ENCODE data around the gene RGL1. TPM values are rescaled to one million over a fixed set of nuclear protein-coding genes. Genes with fewer than 3 reads are reported as not detected.

The RGL1 gene
- total RNA-seq, 1 donor from 2014 or later = 28.2 TPM

GRCh38 chr1:183836598-183836997, 31.7 kb downstream of the RGL1 start:
- Histone ChIP-seq H3K9ac (ENCODE audit: low read depth in 1 of 3, low read length in 3 of 3) (no peak overlapping the region), H3K36me3 (ENCODE audit: control insufficient read depth in 3 of 3, insufficient read depth in 3 of 3, low read length in 3 of 3) (no peaks in the 10 kb centered on the region), H3K4me3 (ENCODE audit: low read length in 3 of 3) (no peak overlapping the region), H3K4me1 (ENCODE audit: control insufficient read depth in 3 of 3, insufficient read depth in 3 of 3, low read length in 3 of 3) (peaks cover 0 to 5% (median 3%) of the 10 kb centered on the region in 3 donors), H3K27ac (ENCODE audit: low read depth, low read length) (no peak overlapping the region), H3K27me3 (ENCODE audit: control insufficient read depth in 3 of 3, insufficient read depth in 3 of 3, low read length in 3 of 3) (no peaks in the 10 kb centered on the region), H3K9me3 (ENCODE audit: control insufficient read depth in 3 of 3, low read length in 3 of 3) (no peaks in the 10 kb centered on the region)

- H3K27ac ChIP-seq (ENCODE audit: low read depth, low read length) = no peak overlapping the region
- H3K4me1 ChIP-seq (ENCODE audit: control insufficient read depth in 3 of 3, insufficient read depth in 3 of 3, low read length in 3 of 3) = peaks cover 0 to 8% (median 3%) of the 10 kb centered on the region in 3 donors
- H3K4me3 ChIP-seq (ENCODE audit: low read length in 3 of 3) = no peak overlapping the region
- H3K9ac ChIP-seq (ENCODE audit: low read depth in 1 of 3, low read length in 3 of 3) = no peak overlapping the region
- no peaks in the 10 kb centered on the region for H3K27me3 ChIP-seq (ENCODE audit: control insufficient read depth in 3 of 3, insufficient read depth in 3 of 3, low read length in 3 of 3)
- no peaks in the 10 kb centered on the region for H3K36me3 ChIP-seq (ENCODE audit: control insufficient read depth in 3 of 3, insufficient read depth in 3 of 3, low read length in 3 of 3)
- no peaks in the 10 kb centered on the region for H3K9me3 ChIP-seq (ENCODE audit: control insufficient read depth in 3 of 3, low read length in 3 of 3)
These were observed 32.1 kb downstream of the RGL1 start for GRCh38 chr1:183837062-183837461.

GRCh38 chr1:183838221-183838620, 33.3 kb downstream of the RGL1 start:
- H3K9ac ChIP-seq (ENCODE audit: low read depth in 1 of 3, low read length in 3 of 3) = no peak overlapping the region
- H3K4me1 ChIP-seq (ENCODE audit: control insufficient read depth in 3 of 3, insufficient read depth in 3 of 3, low read length in 3 of 3) = peaks cover 0 to 8% (median 3%) of the 10 kb centered on the region in 3 donors
- H3K27me3 ChIP-seq (ENCODE audit: control insufficient read depth in 3 of 3, insufficient read depth in 3 of 3, low read length in 3 of 3) = no peaks in the 10 kb centered on the region
- no peaks in the 10 kb centered on the region for H3K9me3 ChIP-seq (ENCODE audit: control insufficient read depth in 3 of 3, low read length in 3 of 3)
- H3K27ac ChIP-seq (ENCODE audit: low read depth, low read length) = no peak overlapping the region
- no peaks in the 10 kb centered on the region for H3K36me3 ChIP-seq (ENCODE audit: control insufficient read depth in 3 of 3, insufficient read depth in 3 of 3, low read length in 3 of 3)
- no peak overlapping the region for H3K4me3 ChIP-seq (ENCODE audit: low read length in 3 of 3)

GRCh38 chr1:183840140-183840539, 35.2 kb downstream of the RGL1 start:
- peaks cover 0 to 8% (median 3%) of the 10 kb centered on the region in 3 donors for H3K4me1 ChIP-seq (ENCODE audit: control insufficient read depth in 3 of 3, insufficient read depth in 3 of 3, low read length in 3 of 3)
- no peaks in the 10 kb centered on the region for H3K36me3 ChIP-seq (ENCODE audit: control insufficient read depth in 3 of 3, insufficient read depth in 3 of 3, low read length in 3 of 3)
- H3K4me3 ChIP-seq (ENCODE audit: low read length in 3 of 3) = no peak overlapping the region
- H3K27me3 ChIP-seq (ENCODE audit: control insufficient read depth in 3 of 3, insufficient read depth in 3 of 3, low read length in 3 of 3) = no peaks in the 10 kb centered on the region
- no peak overlapping the region for H3K9ac ChIP-seq (ENCODE audit: low read depth in 1 of 3, low read length in 3 of 3)
- no peaks in the 10 kb centered on the region for H3K9me3 ChIP-seq (ENCODE audit: control insufficient read depth in 3 of 3, low read length in 3 of 3)
- H3K27ac ChIP-seq (ENCODE audit: low read depth, low read length) = no peak overlapping the region

- no peaks in the 10 kb centered on the region for H3K27me3 ChIP-seq (ENCODE audit: control insufficient read depth in 3 of 3, insufficient read depth in 3 of 3, low read length in 3 of 3)
- H3K27ac ChIP-seq (ENCODE audit: low read depth, low read length) = no peak overlapping the region
- H3K4me1 ChIP-seq (ENCODE audit: control insufficient read depth in 3 of 3, insufficient read depth in 3 of 3, low read length in 3 of 3) = peaks cover 0 to 8% (median 3%) of the 10 kb centered on the region in 3 donors
- H3K9ac ChIP-seq (ENCODE audit: low read depth in 1 of 3, low read length in 3 of 3) = no peak overlapping the region
- no peaks in the 10 kb centered on the region for H3K9me3 ChIP-seq (ENCODE audit: control insufficient read depth in 3 of 3, low read length in 3 of 3)
- H3K4me3 ChIP-seq (ENCODE audit: low read length in 3 of 3) = no peak overlapping the region
- no peaks in the 10 kb centered on the region for H3K36me3 ChIP-seq (ENCODE audit: control insufficient read depth in 3 of 3, insufficient read depth in 3 of 3, low read length in 3 of 3)
These were observed 36.6 kb downstream of the RGL1 start for GRCh38 chr1:183841550-183841949.

GRCh38 chr1:183841950-183842794, 37.3 kb downstream of the RGL1 start:
- Histone ChIP-seq H3K27me3 (ENCODE audit: control insufficient read depth in 3 of 3, insufficient read depth in 3 of 3, low read length in 3 of 3) (no peaks in the 10 kb centered on the region), H3K4me3 (ENCODE audit: low read length in 3 of 3) (no peak overlapping the region), H3K36me3 (ENCODE audit: control insufficient read depth in 3 of 3, insufficient read depth in 3 of 3, low read length in 3 of 3) (no peaks in the 10 kb centered on the region), H3K9me3 (ENCODE audit: control insufficient read depth in 3 of 3, low read length in 3 of 3) (no peaks in the 10 kb centered on the region), H3K4me1 (ENCODE audit: control insufficient read depth in 3 of 3, insufficient read depth in 3 of 3, low read length in 3 of 3) (peaks cover 0 to 7% (median under 1%) of the 10 kb centered on the region in 3 donors), H3K9ac (ENCODE audit: low read depth in 1 of 3, low read length in 3 of 3) (no peak overlapping the region), H3K27ac (ENCODE audit: low read depth, low read length) (peak overlapping the region; percentile 50)

GRCh38 chr1:183842795-183843144, 37.9 kb downstream of the RGL1 start:
- H3K9me3 ChIP-seq (ENCODE audit: control insufficient read depth in 3 of 3, low read length in 3 of 3) = no peaks in the 10 kb centered on the region
- H3K27ac ChIP-seq (ENCODE audit: low read depth, low read length) = peak overlapping the region; percentile 50
- no peaks in the 10 kb centered on the region for H3K27me3 ChIP-seq (ENCODE audit: control insufficient read depth in 3 of 3, insufficient read depth in 3 of 3, low read length in 3 of 3)
- H3K4me1 ChIP-seq (ENCODE audit: control insufficient read depth in 3 of 3, insufficient read depth in 3 of 3, low read length in 3 of 3) = peaks cover 0 to 6% (median 0%) of the 10 kb centered on the region in 3 donors
- H3K9ac ChIP-seq (ENCODE audit: low read depth in 1 of 3, low read length in 3 of 3) = no peak overlapping the region
- no peak overlapping the region for H3K4me3 ChIP-seq (ENCODE audit: low read length in 3 of 3)
- H3K36me3 ChIP-seq (ENCODE audit: control insufficient read depth in 3 of 3, insufficient read depth in 3 of 3, low read length in 3 of 3) = no peaks in the 10 kb centered on the region

- Histone ChIP-seq H3K4me1 (ENCODE audit: control insufficient read depth in 3 of 3, insufficient read depth in 3 of 3, low read length in 3 of 3) (peaks cover 0 to 6% (median 0%) of the 10 kb centered on the region in 3 donors), H3K36me3 (ENCODE audit: control insufficient read depth in 3 of 3, insufficient read depth in 3 of 3, low read length in 3 of 3) (no peaks in the 10 kb centered on the region), H3K4me3 (ENCODE audit: low read length in 3 of 3) (no peak overlapping the region), H3K9me3 (ENCODE audit: control insufficient read depth in 3 of 3, low read length in 3 of 3) (no peaks in the 10 kb centered on the region), H3K27me3 (ENCODE audit: control insufficient read depth in 3 of 3, insufficient read depth in 3 of 3, low read length in 3 of 3) (no peaks in the 10 kb centered on the region), H3K9ac (ENCODE audit: low read depth in 1 of 3, low read length in 3 of 3) (no peak overlapping the region), H3K27ac (ENCODE audit: low read depth, low read length) (no peak overlapping the region)
These were observed 39.9 kb downstream of the RGL1 start for GRCh38 chr1:183844806-183845205.

- H3K4me1 ChIP-seq (ENCODE audit: control insufficient read depth in 3 of 3, insufficient read depth in 3 of 3, low read length in 3 of 3) = peaks cover 0 to 6% (median 0%) of the 10 kb centered on the region in 3 donors
- no peaks in the 10 kb centered on the region for H3K27me3 ChIP-seq (ENCODE audit: control insufficient read depth in 3 of 3, insufficient read depth in 3 of 3, low read length in 3 of 3)
- H3K27ac ChIP-seq (ENCODE audit: low read depth, low read length) = no peak overlapping the region
- H3K36me3 ChIP-seq (ENCODE audit: control insufficient read depth in 3 of 3, insufficient read depth in 3 of 3, low read length in 3 of 3) = no peaks in the 10 kb centered on the region
- no peak overlapping the region for H3K4me3 ChIP-seq (ENCODE audit: low read length in 3 of 3)
- no peaks in the 10 kb centered on the region for H3K9me3 ChIP-seq (ENCODE audit: control insufficient read depth in 3 of 3, low read length in 3 of 3)
- no peak overlapping the region for H3K9ac ChIP-seq (ENCODE audit: low read depth in 1 of 3, low read length in 3 of 3)
These were observed 40.8 kb downstream of the RGL1 start for GRCh38 chr1:183845681-183846080.

- Histone ChIP-seq H3K9me3 (ENCODE audit: control insufficient read depth in 3 of 3, low read length in 3 of 3) (no peaks in the 10 kb centered on the region), H3K4me3 (ENCODE audit: low read length in 3 of 3) (no peak overlapping the region), H3K27ac (ENCODE audit: low read depth, low read length) (no peak overlapping the region), H3K9ac (ENCODE audit: low read depth in 1 of 3, low read length in 3 of 3) (no peak overlapping the region), H3K27me3 (ENCODE audit: control insufficient read depth in 3 of 3, insufficient read depth in 3 of 3, low read length in 3 of 3) (no peaks in the 10 kb centered on the region), H3K4me1 (ENCODE audit: control insufficient read depth in 3 of 3, insufficient read depth in 3 of 3, low read length in 3 of 3) (no peaks in the 10 kb centered on the region), H3K36me3 (ENCODE audit: control insufficient read depth in 3 of 3, insufficient read depth in 3 of 3, low read length in 3 of 3) (no peaks in the 10 kb centered on the region)
These were observed 42.7 kb downstream of the RGL1 start for GRCh38 chr1:183847641-183848040.
